GM21360 (cell line): ENCODE data around the gene PANK1.

Experiments used
- ATAC-seq: cut with Tn5 transposase; IDR thresholded peaks from one replicate; pipeline ENCODE4 v1.9.1; 2021; ENCODE audit warnings: mild to moderate bottlenecking, moderate library complexity; ENCODE audit not compliant: unreplicated experiment

The PANK1 gene

GRCh38 chr10:89652806-89653370, 7.8 kb upstream of the PANK1 start:
- ATAC-seq: no peak

GRCh38 chr10:89651916-89652573, 7.0 kb upstream of the PANK1 start:
- peak; percentile 61 for ATAC-seq

GRCh38 chr10:89651205-89651915, 6.3 kb upstream of the PANK1 start:
- no peak for ATAC-seq

GRCh38 chr10:89649051-89649450, 4.0 kb upstream of the PANK1 start:
- ATAC-seq: no peak

GRCh38 chr10:89648074-89648473, 3.0 kb upstream of the PANK1 start:
- ATAC-seq: no peak

- no peak for ATAC-seq
Observed at GRCh38 chr10:89646889-89647657, 2.0 kb upstream of the PANK1 start.

- no peak for ATAC-seq
Observed at GRCh38 chr10:89645742-89646172, 715 bp upstream of the PANK1 start.

- peak; percentile 25 for ATAC-seq
Observed at GRCh38 chr10:89644691-89644966, 413 bp downstream of the PANK1 start.

GRCh38 chr10:89643812-89644690, 991 bp downstream of the PANK1 start:
- ATAC-seq: peak; percentile 87

- no peak for ATAC-seq
Observed at GRCh38 chr10:89643431-89643811, 1.6 kb downstream of the PANK1 start.

GRCh38 chr10:89642193-89642592, 2.8 kb downstream of the PANK1 start:
- ATAC-seq: no peak

- no peak for ATAC-seq
Observed at GRCh38 chr10:89640241-89640640, 4.8 kb downstream of the PANK1 start.

- ATAC-seq: no peak
Observed at GRCh38 chr10:89639326-89639725, 5.7 kb downstream of the PANK1 start.

GRCh38 chr10:89637113-89637512, 7.9 kb downstream of the PANK1 start:
- no peak for ATAC-seq

- no peak for ATAC-seq
Observed at GRCh38 chr10:89634637-89635036, 10.4 kb downstream of the PANK1 start.

GRCh38 chr10:89633484-89633883, 11.6 kb downstream of the PANK1 start:
- no peak for ATAC-seq

GRCh38 chr10:89632824-89633223, 12.2 kb downstream of the PANK1 start:
- ATAC-seq: no peak

GRCh38 chr10:89627830-89628229, 17.2 kb downstream of the PANK1 start:
- ATAC-seq: no peak

GRCh38 chr10:89625041-89625765, 19.8 kb downstream of the PANK1 start:
- no peak for ATAC-seq

- ATAC-seq: no peak
Observed at GRCh38 chr10:89624020-89624419, 21.0 kb downstream of the PANK1 start.
